ENCODE measurements around the gene EPHB1. TPM values are rescaled to one million over a fixed set of nuclear protein-coding genes. Genes with fewer than 3 reads are reported as not detected.

Gene EPHB1
- total RNA-seq, 1 donor from 2014 or later, result 1.8 TPM

DNA sequence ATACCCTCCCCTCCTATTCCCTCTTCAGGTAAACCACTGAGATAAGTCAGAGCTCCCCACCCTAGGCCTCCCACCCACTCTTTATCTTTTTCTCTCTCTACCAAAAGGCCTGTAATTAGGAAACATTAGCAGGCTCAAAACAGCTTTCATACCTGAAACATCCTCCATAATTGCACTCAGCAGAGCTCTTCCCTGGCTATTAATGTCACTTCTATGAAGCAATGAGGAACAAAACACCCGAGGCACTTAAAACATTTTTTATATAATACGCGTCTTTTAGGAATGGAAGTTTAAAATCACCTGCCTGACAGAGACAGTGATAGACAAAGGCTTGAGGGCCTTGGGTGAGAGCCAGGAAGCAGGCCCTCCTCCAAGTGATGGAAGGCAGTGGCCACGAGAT is 138.9 kb downstream of the EPHB1 start:
- TF ChIP-seq, protein P1, sequence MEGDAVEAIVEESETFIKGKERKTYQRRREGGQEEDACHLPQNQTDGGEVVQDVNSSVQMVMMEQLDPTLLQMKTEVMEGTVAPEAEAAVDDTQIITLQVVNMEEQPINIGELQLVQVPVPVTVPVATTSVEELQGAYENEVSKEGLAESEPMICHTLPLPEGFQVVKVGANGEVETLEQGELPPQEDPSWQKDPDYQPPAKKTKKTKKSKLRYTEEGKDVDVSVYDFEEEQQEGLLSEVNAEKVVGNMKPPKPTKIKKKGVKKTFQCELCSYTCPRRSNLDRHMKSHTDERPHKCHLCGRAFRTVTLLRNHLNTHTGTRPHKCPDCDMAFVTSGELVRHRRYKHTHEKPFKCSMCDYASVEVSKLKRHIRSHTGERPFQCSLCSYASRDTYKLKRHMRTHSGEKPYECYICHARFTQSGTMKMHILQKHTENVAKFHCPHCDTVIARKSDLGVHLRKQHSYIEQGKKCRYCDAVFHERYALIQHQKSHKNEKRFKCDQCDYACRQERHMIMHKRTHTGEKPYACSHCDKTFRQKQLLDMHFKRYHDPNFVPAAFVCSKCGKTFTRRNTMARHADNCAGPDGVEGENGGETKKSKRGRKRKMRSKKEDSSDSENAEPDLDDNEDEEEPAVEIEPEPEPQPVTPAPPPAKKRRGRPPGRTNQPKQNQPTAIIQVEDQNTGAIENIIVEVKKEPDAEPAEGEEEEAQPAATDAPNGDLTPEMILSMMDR (IDR thresholded peaks at IDR 0.05; ENCODE audit: unreplicated experiment), result no peak
- no peaks in the 10 kb centered on the region for H3K9me3 Mint-ChIP-seq (ENCODE audit: low read depth)
- DNase-seq (ENCODE audit: low spot score, unreplicated experiment), result no peak
- peaks cover 12% of the 10 kb centered on the region for H3K4me1 Mint-ChIP-seq (ENCODE audit: low read depth)
- peaks cover 14% of the 10 kb centered on the region for H3K27me3 Mint-ChIP-seq
- no peak overlapping the region for H3K4me3 Mint-ChIP-seq (ENCODE audit: low read depth)
- no peaks in the 10 kb centered on the region for H3K36me3 Mint-ChIP-seq (ENCODE audit: insufficient read depth)
- no peak overlapping the region for H3K27ac Mint-ChIP-seq

DNA sequence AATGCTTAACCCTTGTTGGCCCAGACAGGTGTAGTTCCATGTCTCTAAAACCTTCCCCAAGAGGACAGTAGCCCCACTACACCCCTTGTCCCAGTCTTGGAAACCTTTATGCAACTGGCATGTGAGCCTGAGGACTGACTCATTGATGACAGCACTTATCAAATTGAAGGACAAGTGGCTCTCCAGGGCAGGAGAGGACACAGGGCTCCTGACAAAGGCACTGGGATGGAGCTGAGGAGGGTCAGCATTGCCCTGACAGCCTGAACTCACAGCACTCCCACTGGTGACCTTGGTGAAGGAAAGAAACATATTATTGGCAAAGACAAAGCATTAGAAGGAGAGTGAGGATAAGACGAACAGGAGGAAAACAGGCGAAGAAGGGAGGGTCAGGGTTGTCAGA is 139.9 kb downstream of the EPHB1 start:
- Mint-ChIP-seq H3K9me3 (ENCODE audit: low read depth) (no peaks in the 10 kb centered on the region), H3K27ac (no peak overlapping the region), H3K27me3 (peaks cover 16% of the 10 kb centered on the region), H3K36me3 (ENCODE audit: insufficient read depth) (no peaks in the 10 kb centered on the region), H3K4me3 (ENCODE audit: low read depth) (no peak overlapping the region), H3K4me1 (ENCODE audit: low read depth) (peaks cover 12% of the 10 kb centered on the region)
- TF ChIP-seq, protein P1 (IDR thresholded peaks at IDR 0.05; ENCODE audit: unreplicated experiment), result no peak
- no peak for DNase-seq (ENCODE audit: low spot score, unreplicated experiment)

DNA sequence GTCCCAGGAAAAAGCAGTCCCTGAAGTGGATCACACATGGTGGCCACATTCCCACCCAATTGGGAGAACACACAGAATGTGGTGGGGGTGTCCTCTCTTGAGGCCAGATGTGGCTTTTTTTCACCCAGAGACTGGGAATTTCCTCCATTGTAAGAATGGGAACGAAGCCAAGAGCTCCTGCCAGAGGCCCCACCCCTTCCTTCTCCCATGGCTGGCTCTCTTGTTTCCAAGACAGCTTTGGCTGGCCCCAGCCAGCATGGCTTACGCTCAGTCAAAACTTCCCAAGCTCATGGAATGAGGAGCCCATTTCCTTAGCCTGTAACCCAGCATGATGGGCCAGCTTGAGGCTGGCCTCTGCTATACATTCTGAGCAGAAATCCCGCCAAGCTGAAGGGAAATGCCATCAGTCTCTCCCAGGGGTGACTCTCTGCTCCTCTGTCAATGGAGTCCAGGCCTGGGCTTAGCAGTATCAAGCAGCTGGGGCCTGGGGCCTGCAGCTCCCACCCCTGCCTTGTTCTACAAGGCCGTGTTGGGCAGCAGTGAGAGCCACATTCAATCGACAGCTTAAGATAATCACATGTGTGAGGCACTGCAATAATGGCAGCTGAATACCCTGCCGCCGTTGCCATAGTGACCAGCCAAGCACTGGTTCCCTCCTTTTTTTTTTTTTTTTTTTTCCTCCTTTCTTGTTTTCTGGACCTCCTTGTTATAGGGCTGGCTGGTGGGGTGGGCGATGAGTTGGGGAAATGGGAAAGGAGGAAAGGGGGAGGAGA is 142.4 kb downstream of the EPHB1 start:
- Mint-ChIP-seq H3K27ac (no peak overlapping the region), H3K36me3 (ENCODE audit: insufficient read depth) (no peaks in the 10 kb centered on the region), H3K4me1 (ENCODE audit: low read depth) (peaks cover 20% of the 10 kb centered on the region), H3K27me3 (peaks cover 34% of the 10 kb centered on the region), H3K9me3 (ENCODE audit: low read depth) (no peaks in the 10 kb centered on the region), H3K4me3 (ENCODE audit: low read depth) (no peak overlapping the region)
- TF ChIP-seq, protein P1 (IDR thresholded peaks at IDR 0.05; ENCODE audit: unreplicated experiment), result no peak
- no peak for DNase-seq (ENCODE audit: low spot score, unreplicated experiment)

DNA sequence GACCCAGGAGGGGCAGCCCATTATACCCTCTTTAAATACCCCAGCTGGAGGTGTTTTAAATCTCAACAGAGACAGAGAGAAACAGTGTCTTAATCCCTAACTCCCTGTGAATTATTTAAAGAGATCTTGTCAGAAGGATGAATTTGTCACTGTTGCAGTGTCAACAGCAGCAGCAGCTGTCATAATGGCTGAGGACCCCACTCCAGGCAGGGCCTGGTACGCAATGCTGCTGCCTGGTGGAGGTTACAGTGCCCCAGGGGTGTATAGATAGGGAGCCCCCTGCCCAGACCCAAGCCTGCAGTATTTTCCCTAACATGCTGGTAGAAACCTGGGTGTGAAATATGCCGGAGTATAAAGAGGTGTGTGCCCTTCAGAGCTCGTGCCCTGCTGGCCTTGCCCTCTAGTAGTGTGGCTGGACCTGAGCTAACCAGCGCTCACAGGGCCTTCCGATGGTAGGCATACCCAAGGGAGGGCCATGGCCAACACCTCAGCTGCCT is 143.0 kb downstream of the EPHB1 start:
- TF ChIP-seq, protein P1 (IDR thresholded peaks at IDR 0.05; ENCODE audit: unreplicated experiment), result no peak
- H3K36me3 Mint-ChIP-seq (ENCODE audit: insufficient read depth), result no peaks in the 10 kb centered on the region
- H3K4me3 Mint-ChIP-seq (ENCODE audit: low read depth), result no peak overlapping the region
- peaks cover 34% of the 10 kb centered on the region for H3K27me3 Mint-ChIP-seq
- no peak overlapping the region for H3K27ac Mint-ChIP-seq
- H3K9me3 Mint-ChIP-seq (ENCODE audit: low read depth), result no peaks in the 10 kb centered on the region
- DNase-seq (ENCODE audit: low spot score, unreplicated experiment), result no peak
- H3K4me1 Mint-ChIP-seq (ENCODE audit: low read depth), result peaks cover 21% of the 10 kb centered on the region

DNA sequence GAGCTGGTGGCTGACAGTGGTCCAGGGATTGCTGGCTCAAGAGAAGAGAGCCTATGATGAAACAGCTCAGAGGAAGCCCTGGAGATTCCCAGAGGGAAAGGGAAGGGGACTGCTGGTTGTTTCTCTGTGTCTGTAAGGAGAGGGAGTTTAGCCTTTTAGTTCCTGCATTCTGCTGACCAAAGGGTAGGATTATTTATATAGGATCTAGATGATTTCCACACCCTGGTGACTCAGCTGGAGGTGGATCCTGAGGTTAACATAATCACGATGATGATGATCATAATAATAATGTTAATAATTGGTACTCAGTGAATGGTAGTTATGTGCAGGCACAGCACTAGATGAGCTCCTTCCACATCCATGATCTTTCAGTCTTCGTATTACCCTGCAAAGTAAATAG is 144.9 kb downstream of the EPHB1 start:
- TF ChIP-seq, protein P1 (IDR thresholded peaks at IDR 0.05; ENCODE audit: unreplicated experiment), result no peak
- Mint-ChIP-seq H3K27me3 (peaks cover 37% of the 10 kb centered on the region), H3K36me3 (ENCODE audit: insufficient read depth) (no peaks in the 10 kb centered on the region), H3K4me3 (ENCODE audit: low read depth) (no peak overlapping the region), H3K27ac (no peak overlapping the region), H3K4me1 (ENCODE audit: low read depth) (peaks cover 12% of the 10 kb centered on the region), H3K9me3 (ENCODE audit: low read depth) (no peaks in the 10 kb centered on the region)
- no peak for DNase-seq (ENCODE audit: low spot score, unreplicated experiment)
